Astrocyte (in vitro differentiated cells and primary cell): Measurements from ENCODE around the gene CACNA1H. TPM values are rescaled to one million over a fixed set of nuclear protein-coding genes. Genes with fewer than 3 reads are reported as not detected.
A peak's percentile ranks its signal among the peaks of the same experiment; 100 is the strongest.

Experiments used
- DNase-seq: peaks from one replicate; pipeline ENCODE4 v3.0.0-alpha.2; 2010; ENCODE audit warnings: low read depth
- FAIRE-seq: peaks from 2 replicates; lab custom pipeline; 2011; peaks lifted over from hg19 to GRCh38; lab: Jason Lieb, UNC
- H2AFZ ChIP-seq: 2 replicates; pipeline ENCODE4 v1.6.0; 2012; ENCODE audit warnings: low read depth, low read length, inconsistent platforms
- H3K27ac ChIP-seq: 2 replicates; pipeline ENCODE4 v1.5.1; 2011; ENCODE audit warnings: low read depth, low read length, inconsistent platforms
- H3K27me3 ChIP-seq: 2 replicates; pipeline ENCODE4 v1.6.0; 2011; ENCODE audit warnings: low read length, inconsistent platforms; ENCODE audit not compliant: insufficient read depth
- H3K36me3 ChIP-seq: 2 replicates; pipeline ENCODE4 v1.5.1; 2011; ENCODE audit warnings: low read length, inconsistent platforms; ENCODE audit not compliant: insufficient read depth
- H3K4me1 ChIP-seq: 2 replicates; pipeline ENCODE4 v1.5.1; 2011; ENCODE audit warnings: low read length, inconsistent platforms; ENCODE audit not compliant: insufficient read depth
- H3K4me2 ChIP-seq: 2 replicates; pipeline ENCODE4 v1.6.0; 2012; ENCODE audit warnings: low read length, inconsistent platforms
- H3K4me3 ChIP-seq: 2 replicates; pipeline ENCODE4 v1.5.1; 2011; ENCODE audit warnings: low read depth, mild to moderate bottlenecking, low read length, inconsistent platforms; ENCODE audit not compliant: insufficient read depth
- H3K79me2 ChIP-seq: 2 replicates; pipeline ENCODE4 v1.6.0; 2012; ENCODE audit warnings: mild to moderate bottlenecking, low read length, inconsistent platforms; ENCODE audit not compliant: insufficient read depth
- H3K9ac ChIP-seq: 2 replicates; pipeline ENCODE4 v1.6.0; 2012; ENCODE audit warnings: mild to moderate bottlenecking, low read length, inconsistent platforms
- H3K9me3 ChIP-seq: 2 replicates; pipeline ENCODE4 v1.5.1; 2012; ENCODE audit warnings: low read depth, mild to moderate bottlenecking, low read length, inconsistent platforms; ENCODE audit not compliant: insufficient read depth
- H4K20me1 ChIP-seq: 2 replicates; pipeline ENCODE4 v1.6.0; 2012; ENCODE audit warnings: low read length, inconsistent platforms; ENCODE audit not compliant: insufficient read depth
- H3K27ac Mint-ChIP-seq: one replicate; pipeline ENCODE4 v1.8.0; 2021; ENCODE audit warnings: mild to moderate bottlenecking, mixed read lengths; ENCODE audit not compliant: unreplicated experiment
- H3K27me3 Mint-ChIP-seq: one replicate; pipeline ENCODE4 v1.8.0; 2021; ENCODE audit warnings: low read depth, mixed read lengths; ENCODE audit not compliant: unreplicated experiment
- H3K36me3 Mint-ChIP-seq: one replicate; pipeline ENCODE4 v1.8.0; 2021; ENCODE audit warnings: low read depth, mixed read lengths; ENCODE audit not compliant: unreplicated experiment
- H3K4me1 Mint-ChIP-seq: one replicate; pipeline ENCODE4 v1.8.0; 2021; ENCODE audit warnings: low read depth, mixed read lengths; ENCODE audit not compliant: unreplicated experiment
- H3K4me3 Mint-ChIP-seq: one replicate; pipeline ENCODE4 v1.8.0; 2021; ENCODE audit warnings: mild to moderate bottlenecking, moderate library complexity, mixed read lengths; ENCODE audit not compliant: unreplicated experiment
- H3K9me3 Mint-ChIP-seq: one replicate; pipeline ENCODE4 v1.8.0; 2021; ENCODE audit warnings: mild to moderate bottlenecking, mixed read lengths; ENCODE audit not compliant: unreplicated experiment
- EZH2 ChIP-seq: IDR thresholded peaks from 2 replicates; pipeline ENCODE4 v1.6.1; 2012; ENCODE audit warnings: mild to moderate bottlenecking, low read length, inconsistent platforms; ENCODE audit not compliant: insufficient read depth
- total RNA-seq: library from RNA; stranded (reverse); gene quantifications from 2 replicates; pipeline ENCODE4 v1.2.1, GENCODE V29; 2021
- TF ChIP-seq, protein P1 (sequence below): IDR thresholded peaks from 2 replicates; pipeline ENCODE4 v1.5.1; 2011; ENCODE audit warnings: low read depth, mild to moderate bottlenecking, inconsistent platforms, low read length, moderate library complexity; ENCODE audit not compliant: insufficient read depth

Gene CACNA1H
- total RNA-seq, 1 donor from 2014 or later, result 21.7 TPM

DNA sequence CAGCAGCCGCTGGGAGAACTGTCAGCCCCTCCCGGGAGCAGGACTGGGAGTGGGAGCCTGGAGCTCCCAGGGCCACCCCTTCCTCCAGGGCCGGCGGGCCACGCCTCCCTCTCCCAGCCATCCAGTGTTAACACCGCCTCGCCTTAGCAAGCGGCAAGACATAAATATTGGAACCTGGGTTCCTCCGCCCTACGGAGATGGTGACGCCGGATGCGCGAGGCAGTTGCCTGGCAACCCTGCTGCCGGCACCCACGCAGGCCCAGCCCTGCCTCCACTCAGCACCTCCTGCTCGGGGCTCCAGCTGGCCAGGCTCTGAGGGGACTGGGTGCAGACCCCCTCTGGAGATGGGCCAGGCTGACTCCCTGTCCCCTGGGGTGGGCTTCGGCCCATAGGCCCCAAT lies 27.4 kb upstream of the CACNA1H start:
- DNase-seq, result peak; percentile 55
- H2AFZ ChIP-seq, result no peak overlapping the region

DNA sequence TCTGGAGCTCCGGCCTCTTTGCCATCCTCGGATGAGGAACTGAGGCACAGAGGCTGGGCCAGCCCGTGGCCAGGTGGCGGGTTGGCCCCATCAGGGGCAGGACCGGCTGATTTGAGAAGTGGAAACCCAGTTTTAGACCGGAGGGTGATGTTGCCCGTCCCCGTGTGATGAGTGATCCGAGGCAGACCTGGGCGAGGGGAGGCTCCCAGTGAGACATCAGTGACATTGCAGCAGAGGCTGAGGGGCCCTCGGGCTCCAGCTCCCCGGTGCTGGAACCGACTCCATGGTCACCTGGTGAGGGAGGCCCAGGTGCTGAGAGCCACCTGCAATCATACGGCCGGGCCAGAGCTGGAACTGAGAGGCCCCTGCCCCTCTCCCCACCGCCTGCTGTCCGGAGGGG lies 26.9 kb upstream of the CACNA1H start:
- Histone ChIP-seq H3K9ac (no peak overlapping the region), H3K4me3 (no peak overlapping the region), H3K27ac (no peak overlapping the region), H3K4me2 (no peak overlapping the region), H2AFZ (no peak overlapping the region), H3K79me2 (no peaks in the 10 kb centered on the region), H4K20me1 (no peaks in the 10 kb centered on the region), H3K9me3 (no peaks in the 10 kb centered on the region), H3K4me1 (no peaks in the 10 kb centered on the region), H3K27me3 (no peaks in the 10 kb centered on the region), H3K36me3 (no peaks in the 10 kb centered on the region)
- Mint-ChIP-seq H3K9me3 (no peaks in the 10 kb centered on the region), H3K4me3 (no peak overlapping the region), H3K27me3 (peaks cover 11% of the 10 kb centered on the region), H3K4me1 (no peaks in the 10 kb centered on the region), H3K27ac (no peak overlapping the region), H3K36me3 (no peaks in the 10 kb centered on the region)
- DNase-seq, result no peak
- TF ChIP-seq, protein P1, sequence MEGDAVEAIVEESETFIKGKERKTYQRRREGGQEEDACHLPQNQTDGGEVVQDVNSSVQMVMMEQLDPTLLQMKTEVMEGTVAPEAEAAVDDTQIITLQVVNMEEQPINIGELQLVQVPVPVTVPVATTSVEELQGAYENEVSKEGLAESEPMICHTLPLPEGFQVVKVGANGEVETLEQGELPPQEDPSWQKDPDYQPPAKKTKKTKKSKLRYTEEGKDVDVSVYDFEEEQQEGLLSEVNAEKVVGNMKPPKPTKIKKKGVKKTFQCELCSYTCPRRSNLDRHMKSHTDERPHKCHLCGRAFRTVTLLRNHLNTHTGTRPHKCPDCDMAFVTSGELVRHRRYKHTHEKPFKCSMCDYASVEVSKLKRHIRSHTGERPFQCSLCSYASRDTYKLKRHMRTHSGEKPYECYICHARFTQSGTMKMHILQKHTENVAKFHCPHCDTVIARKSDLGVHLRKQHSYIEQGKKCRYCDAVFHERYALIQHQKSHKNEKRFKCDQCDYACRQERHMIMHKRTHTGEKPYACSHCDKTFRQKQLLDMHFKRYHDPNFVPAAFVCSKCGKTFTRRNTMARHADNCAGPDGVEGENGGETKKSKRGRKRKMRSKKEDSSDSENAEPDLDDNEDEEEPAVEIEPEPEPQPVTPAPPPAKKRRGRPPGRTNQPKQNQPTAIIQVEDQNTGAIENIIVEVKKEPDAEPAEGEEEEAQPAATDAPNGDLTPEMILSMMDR, result no peak
- no peak for TF ChIP-seq EZH2
- FAIRE-seq, result no peak

More for the DNA sequence above, 27.4 kb upstream of the CACNA1H start:
- H3K27me3 Mint-ChIP-seq, result peaks cover 11% of the 10 kb centered on the region
- Histone ChIP-seq H3K27me3 (no peaks in the 10 kb centered on the region), H3K36me3 (no peaks in the 10 kb centered on the region), H3K4me2 (no peak overlapping the region), H3K4me3 (no peak overlapping the region), H4K20me1 (no peaks in the 10 kb centered on the region), H3K9me3 (no peaks in the 10 kb centered on the region), H3K79me2 (no peaks in the 10 kb centered on the region), H3K4me1 (no peaks in the 10 kb centered on the region), H3K27ac (no peak overlapping the region), H3K9ac (no peak overlapping the region)
- H3K4me3 Mint-ChIP-seq, result no peak overlapping the region
- H3K9me3 Mint-ChIP-seq, result no peaks in the 10 kb centered on the region
- TF ChIP-seq EZH2, result no peak
- TF ChIP-seq, protein P1, result no peak
- no peak overlapping the region for H3K27ac Mint-ChIP-seq
- H3K4me1 Mint-ChIP-seq, result no peaks in the 10 kb centered on the region
- no peaks in the 10 kb centered on the region for H3K36me3 Mint-ChIP-seq
- FAIRE-seq, result no peak

DNA sequence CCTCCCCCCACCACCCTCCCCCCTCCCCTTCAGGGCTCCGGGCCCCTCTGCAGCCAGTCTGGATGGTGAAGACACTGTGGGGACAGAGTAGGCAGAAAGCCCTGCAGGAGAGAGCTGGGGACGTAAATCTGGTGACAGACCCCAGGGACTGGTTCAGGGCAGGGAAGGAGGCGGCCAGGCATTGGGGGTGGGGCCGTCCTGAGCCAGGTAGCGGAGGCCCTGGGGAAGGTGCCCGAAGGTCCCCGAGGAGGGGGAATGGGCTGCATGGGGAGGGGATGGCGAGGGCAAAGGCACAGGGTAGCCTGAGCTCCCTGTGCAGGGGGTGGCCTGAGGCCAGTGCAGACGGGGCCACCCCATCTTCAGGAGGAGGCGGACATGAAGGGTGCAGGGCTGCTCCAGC lies 26.3 kb upstream of the CACNA1H start:
- Histone ChIP-seq H3K27ac (no peak overlapping the region), H3K9me3 (no peaks in the 10 kb centered on the region), H3K9ac (no peak overlapping the region), H3K4me3 (no peak overlapping the region), H2AFZ (no peak overlapping the region), H3K79me2 (no peaks in the 10 kb centered on the region), H3K4me2 (no peak overlapping the region), H3K4me1 (no peaks in the 10 kb centered on the region), H3K36me3 (no peaks in the 10 kb centered on the region), H4K20me1 (no peaks in the 10 kb centered on the region), H3K27me3 (no peaks in the 10 kb centered on the region)
- TF ChIP-seq, protein P1, result no peak
- TF ChIP-seq EZH2, result no peak
- Mint-ChIP-seq H3K27me3 (peaks cover 11% of the 10 kb centered on the region), H3K27ac (no peak overlapping the region), H3K36me3 (no peaks in the 10 kb centered on the region), H3K4me1 (no peaks in the 10 kb centered on the region), H3K9me3 (no peaks in the 10 kb centered on the region), H3K4me3 (no peak overlapping the region)
- FAIRE-seq (no peak), DNase-seq (no peak)
